WI38 (cell line): ENCODE results near the gene GNRHR.
"Not testable (repeated sequence)": the region's sequence is repeated elsewhere in the genome, so short reads cannot be mapped to it uniquely, and the experiment has no call there.

Experiments
- H3K4me3 ChIP-seq: 2 replicates; pipeline ENCODE4 v1.5.1; 2011; ENCODE audit warnings: low read depth, mild to moderate bottlenecking, control low read depth, low read length
- TF ChIP-seq, protein P1 (sequence below): IDR thresholded peaks from 2 replicates; pipeline ENCODE4 v1.5.1; 2012; ENCODE audit warnings: low read depth, mild to moderate bottlenecking, control low read depth, low read length

GNRHR gene

DNA sequence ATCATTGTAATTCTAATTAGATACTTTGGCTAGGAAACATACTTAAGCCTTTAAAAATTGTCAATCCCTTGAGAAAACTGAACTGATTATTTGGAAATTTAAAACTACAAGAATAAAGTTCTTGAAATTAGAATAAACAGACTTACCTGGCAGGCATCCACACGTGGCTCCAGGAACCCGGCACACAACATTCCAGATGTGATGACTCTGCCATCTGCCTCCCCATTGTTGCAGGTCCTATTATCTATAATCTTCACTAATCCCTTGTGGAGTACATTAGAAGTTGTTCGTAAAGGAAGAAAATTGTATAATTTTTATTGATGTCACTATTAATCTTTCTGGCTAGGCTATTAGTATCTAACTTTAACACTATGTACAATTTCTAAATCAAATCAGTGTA lies 16.2 kb upstream of the GNRHR start:
- no peak overlapping the region for H3K4me3 ChIP-seq
- TF ChIP-seq, protein P1, sequence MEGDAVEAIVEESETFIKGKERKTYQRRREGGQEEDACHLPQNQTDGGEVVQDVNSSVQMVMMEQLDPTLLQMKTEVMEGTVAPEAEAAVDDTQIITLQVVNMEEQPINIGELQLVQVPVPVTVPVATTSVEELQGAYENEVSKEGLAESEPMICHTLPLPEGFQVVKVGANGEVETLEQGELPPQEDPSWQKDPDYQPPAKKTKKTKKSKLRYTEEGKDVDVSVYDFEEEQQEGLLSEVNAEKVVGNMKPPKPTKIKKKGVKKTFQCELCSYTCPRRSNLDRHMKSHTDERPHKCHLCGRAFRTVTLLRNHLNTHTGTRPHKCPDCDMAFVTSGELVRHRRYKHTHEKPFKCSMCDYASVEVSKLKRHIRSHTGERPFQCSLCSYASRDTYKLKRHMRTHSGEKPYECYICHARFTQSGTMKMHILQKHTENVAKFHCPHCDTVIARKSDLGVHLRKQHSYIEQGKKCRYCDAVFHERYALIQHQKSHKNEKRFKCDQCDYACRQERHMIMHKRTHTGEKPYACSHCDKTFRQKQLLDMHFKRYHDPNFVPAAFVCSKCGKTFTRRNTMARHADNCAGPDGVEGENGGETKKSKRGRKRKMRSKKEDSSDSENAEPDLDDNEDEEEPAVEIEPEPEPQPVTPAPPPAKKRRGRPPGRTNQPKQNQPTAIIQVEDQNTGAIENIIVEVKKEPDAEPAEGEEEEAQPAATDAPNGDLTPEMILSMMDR = no peak

DNA sequence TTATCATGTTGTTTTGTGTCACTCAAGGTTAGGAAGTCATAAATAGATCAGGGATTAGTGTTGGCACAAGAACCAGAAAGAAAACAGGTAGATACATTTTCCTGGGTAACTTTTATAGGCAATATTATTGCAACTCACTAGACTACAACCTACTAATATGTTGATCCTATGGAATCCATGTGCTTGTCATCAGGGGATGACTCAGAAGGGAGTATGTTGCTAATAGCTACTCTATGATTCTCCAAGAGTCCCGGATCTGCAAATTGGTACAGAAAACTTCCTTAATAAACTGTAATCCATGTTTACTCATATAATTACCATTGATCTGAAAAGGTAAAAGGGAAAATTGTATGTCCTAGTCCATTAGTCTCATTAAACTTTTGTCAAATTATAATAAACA lies 11.7 kb upstream of the GNRHR start:
- TF ChIP-seq, protein P1 = no peak
- no peak overlapping the region for H3K4me3 ChIP-seq

DNA sequence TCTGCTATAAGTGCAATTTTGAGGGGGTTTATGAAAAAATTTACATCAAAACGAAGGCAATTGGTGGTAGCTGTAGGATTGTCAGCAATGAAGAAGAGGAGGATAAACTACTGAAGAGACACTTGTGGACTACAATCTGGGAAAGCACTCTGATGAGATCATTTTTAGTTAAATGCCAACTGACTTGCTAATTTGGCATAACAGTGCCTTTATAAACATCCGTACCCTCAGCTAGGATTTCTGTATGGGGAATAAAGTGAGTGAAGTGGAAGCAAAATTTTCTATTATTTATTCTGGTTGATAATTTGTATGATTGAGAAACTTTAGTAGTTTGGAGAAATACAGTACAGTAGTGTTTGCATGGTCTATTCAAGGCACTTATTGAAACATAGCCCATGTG lies 11.2 kb upstream of the GNRHR start:
- no peak overlapping the region for H3K4me3 ChIP-seq
- TF ChIP-seq, protein P1 = no peak

DNA sequence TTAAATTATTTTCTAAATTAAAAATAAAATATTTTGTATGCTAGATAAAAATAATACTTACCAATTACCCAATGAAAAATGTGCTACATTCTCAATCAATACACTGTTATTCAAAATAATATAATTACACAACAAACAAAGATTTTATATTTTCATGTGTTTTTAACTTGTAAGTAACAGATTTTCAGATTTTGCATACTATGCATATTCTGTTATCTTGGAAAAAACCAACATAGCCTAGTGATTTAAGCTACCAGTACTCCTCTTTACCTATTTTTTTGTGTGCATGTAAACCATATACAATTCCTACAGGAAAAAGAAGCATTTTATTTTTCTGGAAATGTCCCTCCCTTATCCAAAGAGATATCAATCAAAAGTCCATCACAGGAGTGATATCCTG lies 10.0 kb upstream of the GNRHR start:
- TF ChIP-seq, protein P1 = no peak
- H3K4me3 ChIP-seq = no peak overlapping the region

DNA sequence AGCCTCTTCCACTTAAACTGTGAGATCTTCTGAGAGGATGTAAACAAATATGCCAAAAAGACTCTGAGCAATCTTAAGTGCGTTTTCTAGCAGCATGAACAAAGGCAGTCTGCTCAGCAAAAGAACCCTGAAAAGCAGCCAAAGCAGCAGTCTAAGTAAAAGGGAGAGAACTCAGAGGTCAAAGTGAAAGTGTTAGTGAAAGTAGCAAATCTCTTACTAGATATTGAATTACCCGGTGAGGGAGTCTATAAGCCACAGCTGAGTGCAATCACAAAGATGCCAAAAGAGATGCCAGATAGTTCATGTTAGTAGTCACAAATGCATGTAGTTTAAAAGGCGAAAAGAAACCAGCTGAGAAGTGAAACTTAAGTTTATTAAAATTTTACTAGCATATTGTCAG lies 7.9 kb upstream of the GNRHR start:
- TF ChIP-seq, protein P1 = no peak
- H3K4me3 ChIP-seq = no peak overlapping the region

DNA sequence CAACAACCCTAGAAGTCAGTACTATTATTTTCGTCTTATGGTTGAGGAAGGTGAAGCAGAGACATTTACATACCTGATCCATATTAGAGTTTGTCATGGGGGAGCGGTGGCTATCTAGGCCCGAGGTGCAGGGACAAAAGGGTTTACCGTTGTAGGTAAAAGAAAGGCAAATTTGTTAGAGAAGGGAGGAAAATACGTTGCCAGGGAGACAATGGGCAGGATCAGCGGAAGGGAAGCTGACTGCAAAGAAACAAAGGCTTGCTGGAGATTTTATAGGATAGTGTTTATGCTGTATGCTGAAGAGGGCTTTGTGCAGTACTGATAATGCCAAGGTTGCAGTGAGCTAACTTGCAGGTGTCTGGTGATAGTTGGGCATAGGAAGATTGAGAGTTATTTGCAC lies 2.8 kb upstream of the GNRHR start:
- not testable (repeated sequence) for H3K4me3 ChIP-seq

DNA sequence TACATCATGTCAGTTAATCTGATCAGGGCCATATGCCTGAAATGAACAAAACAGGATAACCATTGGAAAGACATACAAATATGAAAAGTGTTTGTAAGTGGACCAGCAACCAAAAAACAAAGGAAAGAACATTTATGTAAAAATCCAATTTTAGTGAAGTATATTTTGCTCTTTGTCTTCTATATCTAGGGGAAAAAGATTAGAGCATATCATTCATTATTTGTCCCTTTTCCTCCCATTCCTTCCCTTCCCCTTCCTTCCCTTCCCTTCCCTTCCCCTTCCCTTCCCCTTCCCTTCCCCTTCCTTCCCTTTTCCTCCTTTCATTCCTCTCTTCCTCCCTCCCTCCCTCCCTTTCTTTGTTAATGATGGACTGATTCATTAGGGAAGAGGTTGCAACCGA lies 1.8 kb upstream of the GNRHR start:
- TF ChIP-seq, protein P1 = no peak
- H3K4me3 ChIP-seq = no peak overlapping the region

DNA sequence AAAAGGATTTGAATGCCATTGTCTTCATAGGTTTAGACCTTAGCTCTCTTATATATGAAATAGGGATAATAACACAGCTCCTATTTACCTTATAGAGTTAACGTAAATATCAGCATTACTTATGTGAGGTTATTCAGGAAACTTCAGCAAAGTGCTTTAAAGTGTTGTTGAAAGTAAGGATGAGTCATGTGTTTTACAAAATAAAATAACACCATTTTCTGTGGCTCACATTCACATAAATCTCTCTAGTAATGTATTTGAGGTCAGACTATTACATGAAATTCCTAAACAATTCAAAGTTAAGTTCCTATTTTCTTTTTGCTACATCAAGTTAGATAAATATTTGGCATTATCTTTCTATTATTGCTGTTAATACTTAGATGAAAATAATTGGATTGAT lies 2.9 kb downstream of the GNRHR start:
- TF ChIP-seq, protein P1 = no peak
- H3K4me3 ChIP-seq = no peak overlapping the region
